ENCODE data around the gene PDHB. TPM values are rescaled to one million over a fixed set of nuclear protein-coding genes. Genes with fewer than 3 reads are reported as not detected.
A peak's percentile ranks its signal among the peaks of the same experiment; 100 is the strongest.

PDHB gene
- total RNA-seq, 1 donor from 2014 or later = 30.7 TPM

GRCh38 chr3:58388550-58389091 lies 45.0 kb downstream of the PDHB start:
- Histone ChIP-seq H3K27ac (peak overlapping the region in 1 of 2 donors; percentile 15), H3K4me3 (no peak overlapping the region), H3K4me1 (peaks cover 0 to 4% of the 10 kb centered on the region in 2 donors), H3K36me3 (peaks cover 0 to 7% of the 10 kb centered on the region in 2 donors), H3K27me3 (no peaks in the 10 kb centered on the region), H3K9me3 (no peaks in the 10 kb centered on the region)
- intact Hi-C loops (cut with DNase I) = no loop called here
- TF ChIP-seq CTCF (IDR thresholded peaks at IDR 0.05) = no peak
- DNase-seq (ENCODE audit: low spot score in 2 of 2) = no peak

GRCh38 chr3:58387650-58388546 lies 45.7 kb downstream of the PDHB start:
- no peak for DNase-seq (ENCODE audit: low spot score in 2 of 2)
- Histone ChIP-seq H3K27me3 (no peaks in the 10 kb centered on the region), H3K4me3 (no peak overlapping the region), H3K27ac (peak overlapping the region in 1 of 2 donors; percentile 35), H3K4me1 (peaks cover 0 to 4% of the 10 kb centered on the region in 2 donors), H3K36me3 (peaks cover 0 to 7% of the 10 kb centered on the region in 2 donors), H3K9me3 (no peaks in the 10 kb centered on the region)
- TF ChIP-seq CTCF (IDR thresholded peaks at IDR 0.05) = no peak
- intact Hi-C loops (cut with DNase I) = no loop called here

- Histone ChIP-seq H3K4me1 (peaks cover 0 to 4% of the 10 kb centered on the region in 2 donors), H3K27me3 (no peaks in the 10 kb centered on the region), H3K27ac (peak overlapping the region in 1 of 2 donors; percentile 41), H3K4me3 (no peak overlapping the region), H3K36me3 (peaks cover 0 to 7% of the 10 kb centered on the region in 2 donors), H3K9me3 (no peaks in the 10 kb centered on the region)
- intact Hi-C loops (cut with DNase I) = no loop called here
- TF ChIP-seq CTCF (IDR thresholded peaks at IDR 0.05) = no peak
- no peak for DNase-seq (ENCODE audit: low spot score in 2 of 2)
Observed at GRCh38 chr3:58386626-58387365, 46.8 kb downstream of the PDHB start.

- intact Hi-C loops (cut with DNase I) = no loop called here
- Histone ChIP-seq H3K27me3 (no peaks in the 10 kb centered on the region), H3K4me3 (no peak overlapping the region)
Observed at GRCh38 chr3:58384381-58385090, 49.1 kb downstream of the PDHB start.

More at GRCh38 chr3:58384381-58385090, 49.1 kb downstream of the PDHB start:
- no peak for TF ChIP-seq CTCF (IDR thresholded peaks at IDR 0.05)
- Histone ChIP-seq H3K4me1 (no peaks in the 10 kb centered on the region), H3K27ac (no peak overlapping the region), H3K36me3 (peaks cover 0 to 7% of the 10 kb centered on the region in 2 donors), H3K9me3 (no peaks in the 10 kb centered on the region)
- DNase-seq (ENCODE audit: low spot score in 2 of 2) = no peak

All from ascending aorta (tissue), 2 donors.